ENCODE data around the gene UBR3.
"Not testable (repeated sequence)": the region's sequence is repeated elsewhere in the genome, so short reads cannot be mapped to it uniquely, and the experiment has no call there.

UBR3 gene

DNA sequence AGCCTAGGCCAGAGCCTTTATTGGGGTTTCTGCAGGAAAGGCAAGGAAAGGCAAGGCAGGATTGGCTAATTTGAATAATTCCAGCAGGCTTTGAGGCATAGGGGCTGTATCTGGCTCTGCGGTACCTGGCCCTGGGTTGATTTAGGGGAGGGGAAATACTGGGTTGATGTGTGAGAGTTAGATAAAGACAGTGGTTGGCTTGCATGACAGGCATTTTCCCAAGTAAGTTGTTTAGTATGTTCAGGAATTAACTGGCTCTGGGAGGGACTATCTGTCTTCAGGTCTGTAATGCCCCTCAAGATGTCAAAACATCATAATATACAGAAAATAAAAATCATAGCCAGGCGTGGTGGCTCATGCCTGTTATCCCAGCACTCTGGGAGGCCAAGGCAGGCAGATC is 98.7 kb downstream of the UBR3 start:
- Histone ChIP-seq H3K4me1 (ENCODE audit: control insufficient read depth, insufficient read depth, low read length) (no peaks in the 10 kb centered on the region), H3K27ac (ENCODE audit: low read depth, low read length) (no peak overlapping the region), H3K4me3 (ENCODE audit: low read length) (no peak overlapping the region), H3K36me3 (ENCODE audit: control insufficient read depth, insufficient read depth, low read length) (peaks cover 3% of the 10 kb centered on the region), H3K9ac (ENCODE audit: low read length) (no peak overlapping the region), H3K27me3 (ENCODE audit: control insufficient read depth, insufficient read depth, low read length) (no peaks in the 10 kb centered on the region)

DNA sequence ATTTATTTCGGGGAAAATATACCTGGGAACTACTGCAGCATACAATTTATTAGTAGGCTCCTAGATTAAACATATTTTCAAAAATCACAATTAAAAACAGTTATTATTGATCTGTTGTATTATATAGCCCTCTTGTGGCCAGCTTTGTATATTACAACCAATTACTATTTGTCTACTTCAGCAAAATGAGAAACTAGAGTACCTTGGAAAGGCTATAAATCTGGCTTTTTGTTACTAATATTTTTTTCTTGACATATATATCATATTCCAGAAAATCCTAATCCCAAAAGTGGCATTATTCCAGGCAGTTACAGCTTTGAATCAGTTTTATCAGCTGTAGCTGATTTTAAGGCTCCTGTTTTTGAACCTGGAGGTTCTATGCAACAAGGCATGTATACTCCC is 101.2 kb downstream of the UBR3 start:
- Histone ChIP-seq H3K27me3 (ENCODE audit: control insufficient read depth, insufficient read depth, low read length) (no peaks in the 10 kb centered on the region), H3K4me1 (ENCODE audit: control insufficient read depth, insufficient read depth, low read length) (no peaks in the 10 kb centered on the region), H3K36me3 (ENCODE audit: control insufficient read depth, insufficient read depth, low read length) (peaks cover 3% of the 10 kb centered on the region), H3K4me3 (ENCODE audit: low read length) (no peak overlapping the region), H3K27ac (ENCODE audit: low read depth, low read length) (no peak overlapping the region), H3K9ac (ENCODE audit: low read length) (no peak overlapping the region)

DNA sequence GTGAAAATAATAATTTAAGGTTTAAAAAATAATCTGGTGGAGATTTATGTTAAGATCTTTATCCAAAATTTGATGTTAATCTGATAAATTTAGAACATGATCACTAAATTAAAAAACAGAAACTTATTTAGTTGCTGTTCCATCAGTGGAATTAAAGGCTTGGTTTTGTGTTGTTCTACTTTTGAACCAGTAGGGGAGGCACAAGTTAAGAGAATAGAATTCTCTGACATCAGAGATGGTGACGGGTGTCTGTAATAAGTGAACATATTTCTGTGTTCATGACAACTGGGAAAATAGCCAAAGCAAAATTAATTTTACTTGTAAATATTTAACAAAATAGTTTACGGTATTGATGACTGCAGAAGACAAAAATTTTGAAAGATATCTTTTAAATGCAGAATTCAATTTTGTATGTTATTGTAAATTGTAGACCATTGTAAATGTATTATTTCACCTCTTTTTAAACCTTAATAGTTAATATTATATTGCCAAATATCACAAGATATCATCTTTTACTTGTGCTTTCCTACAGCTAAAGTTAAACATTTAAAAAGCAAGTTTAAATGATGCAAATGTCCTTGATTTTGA is 106.0 kb downstream of the UBR3 start:
- Histone ChIP-seq H3K27ac (ENCODE audit: low read depth, low read length) (no peak overlapping the region), H3K9ac (ENCODE audit: low read length) (no peak overlapping the region), H3K4me3 (ENCODE audit: low read length) (no peak overlapping the region)

DNA sequence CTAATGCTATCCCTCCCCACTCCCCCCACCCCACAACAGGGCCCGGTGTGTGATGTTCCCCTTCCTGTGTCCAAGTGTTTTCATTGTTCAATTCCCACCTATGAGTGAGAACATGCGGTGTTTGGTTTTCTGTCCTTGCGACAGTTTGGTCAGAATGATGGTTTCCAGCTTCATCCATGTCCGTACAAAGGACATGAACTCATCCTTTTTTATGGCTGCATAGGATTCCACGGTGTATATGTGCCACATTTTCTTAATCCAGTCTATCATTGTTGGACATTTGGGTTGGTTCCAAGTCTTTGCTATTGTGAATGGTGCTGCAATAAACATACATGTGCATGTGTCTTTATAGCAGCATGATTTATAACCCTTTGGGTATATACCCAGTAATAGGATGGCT is 109.4 kb downstream of the UBR3 start:
- not testable (repeated sequence) for H3K27me3 ChIP-seq (ENCODE audit: control insufficient read depth, insufficient read depth, low read length); H3K9ac ChIP-seq (ENCODE audit: low read length); H3K36me3 ChIP-seq (ENCODE audit: control insufficient read depth, insufficient read depth, low read length); H3K4me3 ChIP-seq (ENCODE audit: low read length); H3K4me1 ChIP-seq (ENCODE audit: control insufficient read depth, insufficient read depth, low read length); H3K27ac ChIP-seq (ENCODE audit: low read depth, low read length)

More for the DNA sequence above, 106.0 kb downstream of the UBR3 start:
- H3K27me3 ChIP-seq (ENCODE audit: control insufficient read depth, insufficient read depth, low read length), result no peaks in the 10 kb centered on the region
- no peaks in the 10 kb centered on the region for H3K36me3 ChIP-seq (ENCODE audit: control insufficient read depth, insufficient read depth, low read length)
- no peaks in the 10 kb centered on the region for H3K4me1 ChIP-seq (ENCODE audit: control insufficient read depth, insufficient read depth, low read length)

DNA sequence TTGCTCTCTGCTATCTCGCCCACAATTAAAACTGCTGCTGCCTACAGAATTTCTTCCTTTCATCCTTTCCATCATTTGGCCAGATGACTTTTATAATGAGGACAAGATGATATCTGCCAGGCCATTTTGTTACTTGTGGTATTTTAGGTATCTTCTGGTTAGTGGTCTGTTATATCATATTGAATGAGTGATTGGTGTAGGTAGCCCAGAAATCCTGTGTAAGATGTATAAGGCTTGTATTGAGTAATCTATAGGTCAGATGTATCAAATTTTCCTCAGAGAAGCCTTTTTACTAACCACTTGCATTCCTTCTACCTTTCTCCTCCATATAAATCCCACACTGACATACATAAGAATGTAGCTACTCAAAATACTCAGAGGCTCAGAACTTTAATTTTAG is 118.3 kb downstream of the UBR3 start:
- peaks cover 2% of the 10 kb centered on the region for H3K36me3 ChIP-seq (ENCODE audit: control insufficient read depth, insufficient read depth, low read length)

DNA sequence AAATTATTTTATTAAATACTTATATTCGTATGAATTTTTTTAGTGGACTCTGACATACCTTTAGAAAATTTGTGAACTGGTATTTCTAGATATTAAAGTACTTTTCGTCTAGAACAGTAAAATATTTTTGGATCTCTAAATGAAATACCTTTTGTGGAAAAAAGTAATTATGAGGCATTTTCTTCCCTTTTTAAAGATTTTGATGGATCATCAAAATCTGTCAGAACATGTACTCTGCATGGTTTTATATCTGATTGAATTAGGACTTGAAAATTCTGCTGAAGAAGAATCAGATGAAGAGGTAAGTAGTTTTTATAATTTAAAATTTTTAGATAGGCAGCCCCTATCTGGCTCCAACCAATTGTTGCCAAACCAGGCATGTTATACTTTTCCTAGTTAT is 118.8 kb downstream of the UBR3 start:
- Histone ChIP-seq H3K27ac (ENCODE audit: low read depth, low read length) (no peak overlapping the region), H3K4me3 (ENCODE audit: low read length) (no peak overlapping the region), H3K9ac (ENCODE audit: low read length) (no peak overlapping the region), H3K4me1 (ENCODE audit: control insufficient read depth, insufficient read depth, low read length) (no peaks in the 10 kb centered on the region), H3K36me3 (ENCODE audit: control insufficient read depth, insufficient read depth, low read length) (peaks cover 2% of the 10 kb centered on the region), H3K27me3 (ENCODE audit: control insufficient read depth, insufficient read depth, low read length) (no peaks in the 10 kb centered on the region)

More for the DNA sequence above, 118.3 kb downstream of the UBR3 start:
- Histone ChIP-seq H3K4me3 (ENCODE audit: low read length) (no peak overlapping the region), H3K27me3 (ENCODE audit: control insufficient read depth, insufficient read depth, low read length) (no peaks in the 10 kb centered on the region), H3K9ac (ENCODE audit: low read length) (no peak overlapping the region), H3K4me1 (ENCODE audit: control insufficient read depth, insufficient read depth, low read length) (no peaks in the 10 kb centered on the region), H3K27ac (ENCODE audit: low read depth, low read length) (no peak overlapping the region)

DNA sequence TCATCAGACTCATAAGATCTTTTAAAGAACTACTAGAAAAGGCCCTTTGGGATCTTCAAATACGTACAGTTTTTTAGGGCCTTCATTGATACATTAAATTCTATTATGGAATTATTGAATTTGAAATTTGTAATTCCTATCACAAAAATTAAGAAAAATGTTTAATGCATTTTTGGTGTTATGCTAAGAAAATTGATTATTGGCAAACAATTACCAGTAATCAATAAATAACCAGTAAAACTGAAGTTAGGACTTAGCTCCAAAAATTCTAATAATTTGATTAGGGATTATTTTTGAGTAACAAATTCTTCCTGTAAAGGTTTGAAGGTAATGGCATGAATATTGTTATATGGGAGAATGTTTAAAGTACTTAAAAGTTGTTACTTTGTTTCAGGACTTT is 119.3 kb downstream of the UBR3 start:
- Histone ChIP-seq H3K27ac (ENCODE audit: low read depth, low read length) (no peak overlapping the region), H3K9ac (ENCODE audit: low read length) (no peak overlapping the region), H3K36me3 (ENCODE audit: control insufficient read depth, insufficient read depth, low read length) (peaks cover 2% of the 10 kb centered on the region), H3K4me1 (ENCODE audit: control insufficient read depth, insufficient read depth, low read length) (no peaks in the 10 kb centered on the region), H3K4me3 (ENCODE audit: low read length) (no peak overlapping the region), H3K27me3 (ENCODE audit: control insufficient read depth, insufficient read depth, low read length) (no peaks in the 10 kb centered on the region)

DNA sequence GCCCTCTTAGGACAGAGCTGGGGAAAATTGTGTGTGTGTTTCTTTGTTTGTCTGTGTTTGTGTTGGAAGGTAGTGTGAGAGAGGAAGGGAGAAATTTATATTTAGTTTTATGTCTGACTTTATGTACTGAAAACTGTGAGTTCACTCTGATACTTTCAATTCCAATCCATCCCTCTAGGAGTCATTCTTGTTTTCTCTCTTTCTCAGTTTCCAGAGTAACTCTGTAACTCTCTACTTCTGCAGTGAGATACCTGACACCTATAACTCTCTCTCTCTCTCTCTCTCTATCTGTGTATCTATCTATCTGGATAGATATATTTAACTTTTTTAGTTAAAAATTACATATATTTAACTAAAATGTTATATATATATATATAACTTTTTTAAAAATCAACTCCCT is 128.7 kb downstream of the UBR3 start:
- no peaks in the 10 kb centered on the region for H3K4me1 ChIP-seq (ENCODE audit: control insufficient read depth, insufficient read depth, low read length)
- H3K36me3 ChIP-seq (ENCODE audit: control insufficient read depth, insufficient read depth, low read length), result no peaks in the 10 kb centered on the region
- no peak overlapping the region for H3K27ac ChIP-seq (ENCODE audit: low read depth, low read length)
- H3K4me3 ChIP-seq (ENCODE audit: low read length), result no peak overlapping the region
- H3K9ac ChIP-seq (ENCODE audit: low read length), result no peak overlapping the region
- H3K27me3 ChIP-seq (ENCODE audit: control insufficient read depth, insufficient read depth, low read length), result no peaks in the 10 kb centered on the region

DNA sequence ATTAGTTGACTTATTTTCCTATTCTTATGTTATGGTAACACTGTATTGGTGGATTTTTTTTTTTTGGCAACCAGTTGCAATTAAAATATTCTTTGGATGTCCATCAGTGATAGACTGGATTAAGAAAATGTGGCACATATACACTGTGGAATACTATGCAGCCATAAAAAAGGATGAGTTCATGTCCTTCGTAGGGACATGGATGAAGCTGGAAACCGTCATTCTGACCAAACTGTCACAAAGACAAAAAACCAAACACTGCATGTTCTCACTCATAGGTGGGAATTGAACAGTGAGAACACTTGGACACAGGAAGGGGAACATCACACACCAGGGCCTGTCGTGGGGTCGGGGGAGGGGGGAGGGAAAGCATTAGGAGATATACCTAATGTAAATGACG is 130.0 kb downstream of the UBR3 start:
- not testable (repeated sequence) for H3K27me3 ChIP-seq (ENCODE audit: control insufficient read depth, insufficient read depth, low read length); H3K36me3 ChIP-seq (ENCODE audit: control insufficient read depth, insufficient read depth, low read length); H3K4me3 ChIP-seq (ENCODE audit: low read length); H3K4me1 ChIP-seq (ENCODE audit: control insufficient read depth, insufficient read depth, low read length); H3K27ac ChIP-seq (ENCODE audit: low read depth, low read length); H3K9ac ChIP-seq (ENCODE audit: low read length)

DNA sequence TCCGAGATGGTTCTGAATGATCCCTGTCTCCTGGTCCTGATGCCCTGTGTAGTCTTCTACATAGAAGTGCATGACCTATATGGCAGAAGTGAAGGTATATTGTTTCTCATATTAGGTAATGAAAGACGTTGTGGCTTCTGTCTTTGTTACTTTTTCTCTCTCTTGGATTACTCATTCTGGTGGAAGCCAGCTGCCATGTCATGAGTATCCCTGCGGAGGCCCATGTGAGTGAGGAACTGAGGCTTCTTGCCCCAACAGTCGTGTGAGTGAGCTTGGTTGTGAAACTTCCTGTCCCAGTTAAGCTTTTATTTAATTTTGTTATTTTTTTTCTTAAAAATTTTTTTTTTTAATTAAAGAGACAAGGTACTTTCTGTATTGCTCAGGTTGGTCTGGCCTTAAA is 134.7 kb downstream of the UBR3 start:
- Histone ChIP-seq H3K36me3 (ENCODE audit: control insufficient read depth, insufficient read depth, low read length) (peaks cover 4% of the 10 kb centered on the region), H3K9ac (ENCODE audit: low read length) (no peak overlapping the region), H3K4me3 (ENCODE audit: low read length) (no peak overlapping the region), H3K27ac (ENCODE audit: low read depth, low read length) (no peak overlapping the region), H3K4me1 (ENCODE audit: control insufficient read depth, insufficient read depth, low read length) (peaks cover 4% of the 10 kb centered on the region), H3K27me3 (ENCODE audit: control insufficient read depth, insufficient read depth, low read length) (no peaks in the 10 kb centered on the region)

DNA sequence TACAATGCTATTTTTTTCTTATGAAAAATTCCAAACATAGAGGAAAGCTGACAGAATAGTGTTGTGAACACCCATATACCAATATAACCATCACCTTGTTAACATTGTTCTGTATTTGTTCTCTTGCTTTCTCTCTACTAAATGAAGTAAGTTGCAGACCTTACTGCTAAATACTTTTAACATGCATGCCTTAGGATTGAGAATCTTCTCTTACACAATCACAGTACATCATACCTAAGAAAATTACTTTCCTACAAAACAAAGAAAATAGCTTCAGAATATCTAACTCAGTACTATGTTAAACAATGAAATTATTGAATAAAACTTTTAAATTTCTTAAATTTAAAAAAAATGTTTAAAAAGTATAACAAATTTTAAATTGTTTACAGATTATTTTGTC is 136.5 kb downstream of the UBR3 start:
- Histone ChIP-seq H3K27me3 (ENCODE audit: control insufficient read depth, insufficient read depth, low read length) (no peaks in the 10 kb centered on the region), H3K9ac (ENCODE audit: low read length) (no peak overlapping the region), H3K27ac (ENCODE audit: low read depth, low read length) (no peak overlapping the region), H3K4me3 (ENCODE audit: low read length) (no peak overlapping the region), H3K4me1 (ENCODE audit: control insufficient read depth, insufficient read depth, low read length) (peaks cover 4% of the 10 kb centered on the region), H3K36me3 (ENCODE audit: control insufficient read depth, insufficient read depth, low read length) (peaks cover 4% of the 10 kb centered on the region)

DNA sequence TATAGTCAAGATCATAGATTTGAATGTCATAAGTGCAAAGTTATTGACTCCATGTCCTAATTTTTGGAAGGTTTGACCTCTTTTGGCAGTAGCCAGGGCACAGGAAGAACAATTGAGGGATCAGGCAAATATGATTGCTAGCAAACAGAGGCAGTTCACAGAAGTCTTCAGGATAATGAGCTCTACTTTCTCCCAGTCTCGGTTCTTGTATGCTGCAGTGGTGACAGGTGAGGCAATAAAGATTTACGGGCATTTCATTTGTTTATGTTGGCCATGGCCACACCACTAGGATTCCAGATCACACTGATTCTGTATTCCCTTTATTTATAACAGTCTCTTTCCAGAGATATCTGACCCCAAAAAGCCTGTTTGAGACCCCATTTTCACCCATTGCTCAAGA is 137.5 kb downstream of the UBR3 start:
- Histone ChIP-seq H3K36me3 (ENCODE audit: control insufficient read depth, insufficient read depth, low read length) (peaks cover 4% of the 10 kb centered on the region), H3K27ac (ENCODE audit: low read depth, low read length) (no peak overlapping the region), H3K4me1 (ENCODE audit: control insufficient read depth, insufficient read depth, low read length) (peaks cover 4% of the 10 kb centered on the region), H3K9ac (ENCODE audit: low read length) (no peak overlapping the region), H3K4me3 (ENCODE audit: low read length) (no peak overlapping the region), H3K27me3 (ENCODE audit: control insufficient read depth, insufficient read depth, low read length) (no peaks in the 10 kb centered on the region)

DNA sequence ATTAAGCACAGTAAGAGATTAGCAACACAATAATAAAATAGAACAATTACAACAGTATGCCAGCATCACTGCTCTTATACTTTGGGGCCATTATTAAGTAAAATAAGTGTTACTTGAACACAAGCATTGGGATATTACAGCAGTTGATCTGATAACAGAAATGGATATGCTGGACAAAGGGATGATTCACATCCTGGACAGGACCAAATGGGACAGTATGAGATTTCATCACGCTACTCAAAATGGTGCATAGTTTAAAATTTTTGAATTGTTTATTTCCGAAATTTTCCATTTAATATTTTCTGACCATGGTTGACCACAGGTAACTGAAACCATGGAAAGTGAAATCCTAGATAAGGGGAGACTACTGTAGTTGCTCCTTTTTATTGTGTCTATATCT is 138.2 kb downstream of the UBR3 start:
- Histone ChIP-seq H3K4me1 (ENCODE audit: control insufficient read depth, insufficient read depth, low read length) (peaks cover 4% of the 10 kb centered on the region), H3K36me3 (ENCODE audit: control insufficient read depth, insufficient read depth, low read length) (peaks cover 4% of the 10 kb centered on the region), H3K27me3 (ENCODE audit: control insufficient read depth, insufficient read depth, low read length) (no peaks in the 10 kb centered on the region), H3K27ac (ENCODE audit: low read depth, low read length) (no peak overlapping the region), H3K9ac (ENCODE audit: low read length) (no peak overlapping the region), H3K4me3 (ENCODE audit: low read length) (no peak overlapping the region)

Measured in rectal smooth muscle tissue (tissue), 1 donor.